Measurements from ENCODE around the gene CACNB2.
"Not testable (repeated sequence)": the region's sequence is repeated elsewhere in the genome, so short reads cannot be mapped to it uniquely, and the experiment has no call there.

Gene CACNB2

DNA sequence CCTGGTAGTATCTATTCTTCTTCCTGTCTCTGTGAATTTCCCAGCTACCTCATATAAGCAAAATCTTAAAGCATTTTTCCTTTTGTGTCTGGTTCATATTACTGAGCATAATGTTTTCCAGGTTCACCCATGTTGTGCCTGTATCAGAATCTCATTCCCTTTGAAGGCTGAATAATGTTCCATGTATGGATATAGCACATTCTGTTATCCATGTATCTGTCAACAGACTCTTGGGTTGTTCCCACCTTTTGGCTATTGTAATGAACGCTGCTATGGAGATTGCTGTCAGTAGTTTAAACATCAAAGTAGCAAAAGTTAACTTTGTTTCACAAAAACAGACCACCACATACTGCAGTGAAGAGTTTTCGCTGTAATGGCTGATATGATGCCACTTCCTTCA is 411.2 kb downstream of the CACNB2 start:
- DNase-seq (no peak), ATAC-seq (replicated peaks) (no peak)
- no peaks in the 10 kb centered on the region for H3K27me3 Mint-ChIP-seq
- H3K4me3 Mint-ChIP-seq, result no peak overlapping the region
- no peak overlapping the region for H3K27ac Mint-ChIP-seq
- H3K36me3 Mint-ChIP-seq, result peaks cover 15 to 26% of the 10 kb centered on the region in 2 donors
- H3K9me3 Mint-ChIP-seq, result no peaks in the 10 kb centered on the region
- no peaks in the 10 kb centered on the region for H3K4me1 Mint-ChIP-seq

- ATAC-seq (replicated peaks), result no peak
- no peak for DNase-seq
- Mint-ChIP-seq H3K27ac (no peak overlapping the region), H3K9me3 (no peaks in the 10 kb centered on the region), H3K27me3 (no peaks in the 10 kb centered on the region), H3K36me3 (peaks cover 5 to 8% of the 10 kb centered on the region in 2 donors), H3K4me3 (no peak overlapping the region), H3K4me1 (no peaks in the 10 kb centered on the region)
These were observed 414.3 kb downstream of the CACNB2 start for GRCh38 chr10:18554479-18554878.

GRCh38 chr10:18556522-18557147 is 416.4 kb downstream of the CACNB2 start:
- H3K4me3 Mint-ChIP-seq, result no peak overlapping the region
- no peaks in the 10 kb centered on the region for H3K4me1 Mint-ChIP-seq
- DNase-seq (no peak), ATAC-seq (replicated peaks) (no peak)
- no peaks in the 10 kb centered on the region for H3K36me3 Mint-ChIP-seq
- H3K27me3 Mint-ChIP-seq, result no peaks in the 10 kb centered on the region
- no peak overlapping the region for H3K27ac Mint-ChIP-seq
- H3K9me3 Mint-ChIP-seq, result no peaks in the 10 kb centered on the region

DNA sequence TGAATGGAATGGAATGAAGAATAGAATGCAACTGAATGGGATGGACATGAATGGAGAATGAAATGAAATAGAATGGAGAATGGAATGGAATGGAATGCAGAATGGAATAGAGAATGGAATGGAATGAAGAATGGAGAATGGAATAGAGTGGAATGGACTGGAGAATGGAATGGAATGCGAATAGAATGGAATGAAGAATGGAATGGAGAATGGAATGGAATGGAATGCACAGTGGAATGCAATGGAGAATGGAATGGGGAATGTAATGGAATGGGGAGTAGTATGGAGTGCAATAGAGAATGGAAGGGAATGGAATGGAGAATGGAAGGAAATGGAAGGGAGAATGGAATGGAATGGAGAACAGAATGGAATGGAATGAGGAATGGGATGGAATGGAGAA is 417.7 kb downstream of the CACNB2 start:
- Mint-ChIP-seq H3K27ac (no peak overlapping the region), H3K4me3 (no peak overlapping the region), H3K9me3 (no peaks in the 10 kb centered on the region), H3K36me3 (no peaks in the 10 kb centered on the region), H3K4me1 (no peaks in the 10 kb centered on the region), H3K27me3 (no peaks in the 10 kb centered on the region)
- DNase-seq (no peak), ATAC-seq (replicated peaks) (no peak)

DNA sequence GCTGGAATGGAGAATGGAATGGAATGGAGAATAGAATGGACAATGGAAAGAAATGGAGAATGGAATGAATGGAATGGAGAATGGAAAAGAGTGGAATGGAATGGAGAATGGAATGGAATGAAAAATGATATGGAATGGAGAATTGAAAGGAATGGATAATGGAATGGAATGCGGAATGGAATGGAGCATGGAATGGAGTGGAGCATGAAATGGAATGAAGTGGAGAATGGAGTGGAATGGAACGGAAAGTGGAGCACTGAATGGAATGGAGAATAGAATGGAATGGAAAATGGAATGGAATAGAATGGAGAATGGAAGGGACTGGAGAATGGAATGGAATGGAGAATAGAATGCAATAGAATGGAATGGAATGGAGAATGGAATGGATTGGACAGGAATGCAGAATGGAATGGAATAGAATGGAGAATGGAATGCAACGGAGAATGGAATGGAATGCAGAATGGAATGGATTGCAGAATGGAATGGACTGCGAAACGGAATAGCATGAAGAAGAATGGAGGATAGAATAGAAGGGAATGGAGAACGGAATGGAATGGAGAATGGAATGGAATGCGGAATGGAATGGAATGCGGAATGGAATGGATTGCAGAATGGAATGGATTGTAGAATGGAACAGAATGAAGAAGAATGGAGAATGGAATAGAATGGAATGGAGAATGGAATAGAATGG is 421.8 kb downstream of the CACNB2 start:
- no peak for DNase-seq
- H3K4me1 Mint-ChIP-seq, result no peaks in the 10 kb centered on the region
- no peaks in the 10 kb centered on the region for H3K9me3 Mint-ChIP-seq
- no peak for ATAC-seq (replicated peaks)
- no peaks in the 10 kb centered on the region for H3K36me3 Mint-ChIP-seq
- no peak overlapping the region for H3K27ac Mint-ChIP-seq
- H3K27me3 Mint-ChIP-seq, result no peaks in the 10 kb centered on the region
- H3K4me3 Mint-ChIP-seq, result no peak overlapping the region

DNA sequence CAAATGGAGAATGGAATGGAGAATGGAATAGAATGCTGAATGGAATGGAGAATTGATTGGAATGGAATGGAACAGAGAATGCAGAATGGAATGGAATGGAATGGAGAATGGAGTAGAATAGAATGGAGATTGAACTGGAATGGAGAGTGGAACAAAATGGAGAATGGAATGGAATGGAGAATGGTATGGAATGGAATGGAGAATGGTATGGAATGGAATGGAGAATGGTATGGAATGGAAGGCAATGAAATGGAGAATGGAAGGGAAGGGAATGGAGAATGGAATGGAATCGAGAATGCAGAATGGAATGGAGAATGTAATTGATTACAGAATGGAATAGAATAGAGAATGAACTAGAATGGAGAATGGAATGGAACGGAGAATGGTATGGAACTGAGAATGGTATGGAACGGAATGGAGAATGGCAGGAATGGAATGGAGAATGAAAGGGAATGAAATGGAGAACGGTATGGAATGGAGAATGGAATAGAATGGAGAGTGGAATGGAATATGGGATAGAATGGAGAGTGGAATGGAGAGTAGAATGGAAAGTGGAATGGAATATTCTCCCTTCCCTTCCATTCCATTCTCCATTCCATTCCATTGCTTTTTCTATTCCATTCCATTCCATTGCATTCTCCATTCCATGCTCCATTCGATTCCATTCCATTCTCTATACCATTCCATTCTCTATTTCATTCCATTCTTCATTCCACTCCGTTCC is 422.9 kb downstream of the CACNB2 start:
- no peaks in the 10 kb centered on the region for H3K36me3 Mint-ChIP-seq
- H3K27me3 Mint-ChIP-seq, result no peaks in the 10 kb centered on the region

DNA sequence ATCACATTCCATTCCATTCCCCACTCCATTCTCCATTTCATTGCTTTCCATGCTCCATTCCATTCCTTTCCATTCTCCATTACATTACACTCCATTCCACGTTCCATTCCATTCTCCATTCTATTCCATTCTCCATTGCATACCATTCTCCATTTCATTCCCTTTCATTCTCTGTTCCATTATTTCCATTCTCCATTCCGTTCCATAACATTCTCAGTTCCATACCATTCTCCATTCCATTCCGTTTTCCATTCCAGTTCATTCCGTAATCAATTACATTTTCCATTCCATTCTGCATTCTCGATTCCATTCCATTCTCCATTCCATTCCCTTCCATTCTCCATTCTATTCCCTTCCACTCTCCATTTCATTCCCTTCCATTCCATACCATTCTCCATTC is 424.8 kb downstream of the CACNB2 start:
- no peaks in the 10 kb centered on the region for H3K4me1 Mint-ChIP-seq
- no peak overlapping the region for H3K27ac Mint-ChIP-seq
- H3K9me3 Mint-ChIP-seq, result no peaks in the 10 kb centered on the region
- H3K27me3 Mint-ChIP-seq, result no peaks in the 10 kb centered on the region
- no peaks in the 10 kb centered on the region for H3K36me3 Mint-ChIP-seq
- H3K4me3 Mint-ChIP-seq, result no peak overlapping the region
- DNase-seq (no peak), ATAC-seq (replicated peaks) (no peak)

More for the DNA sequence above, 422.9 kb downstream of the CACNB2 start:
- Mint-ChIP-seq H3K4me3 (no peak overlapping the region), H3K4me1 (no peaks in the 10 kb centered on the region), H3K27ac (no peak overlapping the region), H3K9me3 (no peaks in the 10 kb centered on the region)
- ATAC-seq (replicated peaks), result no peak
- no peak for DNase-seq

DNA sequence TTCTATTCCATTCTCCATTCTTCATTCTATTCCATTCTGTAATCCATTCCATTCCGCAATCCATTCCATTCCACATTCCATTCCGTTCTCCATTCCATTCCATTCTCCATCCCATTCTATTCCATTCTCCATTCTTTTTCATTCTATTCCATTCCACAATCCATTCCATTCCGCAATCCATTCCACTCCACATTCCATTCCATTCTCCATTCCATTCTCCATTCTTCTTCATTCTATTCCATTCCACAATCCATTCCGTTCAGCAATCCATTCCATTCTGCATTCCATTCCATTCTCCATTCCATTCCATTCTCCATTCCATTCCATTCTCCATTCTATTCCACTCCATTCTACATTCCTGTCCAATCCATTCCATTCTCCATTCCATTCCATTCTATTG is 426.0 kb downstream of the CACNB2 start:
- DNase-seq (no peak), ATAC-seq (replicated peaks) (no peak)
- H3K36me3 Mint-ChIP-seq, result no peaks in the 10 kb centered on the region
- no peaks in the 10 kb centered on the region for H3K4me1 Mint-ChIP-seq
- no peaks in the 10 kb centered on the region for H3K27me3 Mint-ChIP-seq
- no peak overlapping the region for H3K27ac Mint-ChIP-seq
- no peak overlapping the region for H3K4me3 Mint-ChIP-seq
- H3K9me3 Mint-ChIP-seq, result no peaks in the 10 kb centered on the region

GRCh38 chr10:18567343-18567856 is 427.2 kb downstream of the CACNB2 start:
- H3K9me3 Mint-ChIP-seq, result no peaks in the 10 kb centered on the region
- ATAC-seq (replicated peaks) (no peak), DNase-seq (no peak)
- H3K4me1 Mint-ChIP-seq, result no peaks in the 10 kb centered on the region
- no peak overlapping the region for H3K4me3 Mint-ChIP-seq
- H3K27me3 Mint-ChIP-seq, result no peaks in the 10 kb centered on the region
- no peak overlapping the region for H3K27ac Mint-ChIP-seq
- no peaks in the 10 kb centered on the region for H3K36me3 Mint-ChIP-seq

DNA sequence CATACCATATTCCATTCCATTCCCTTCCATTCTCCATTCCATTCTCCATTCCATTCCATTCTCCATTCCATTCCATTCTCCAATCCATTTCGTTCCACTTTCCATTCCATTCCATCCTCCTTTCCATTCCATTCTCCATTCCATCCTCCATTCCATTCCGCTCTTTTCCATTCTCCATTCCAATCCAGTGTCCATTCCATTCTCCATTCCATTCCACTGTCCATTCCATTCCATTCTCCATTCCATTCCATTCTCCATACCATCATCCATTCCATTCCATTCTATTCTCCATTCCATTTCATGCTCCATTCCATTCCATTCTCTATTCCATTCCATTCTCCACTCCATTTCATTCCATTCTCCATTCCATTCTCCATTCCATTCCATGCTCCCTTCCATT is 430.2 kb downstream of the CACNB2 start:
- DNase-seq; H3K36me3 Mint-ChIP-seq; H3K27me3 Mint-ChIP-seq; H3K4me1 Mint-ChIP-seq; H3K4me3 Mint-ChIP-seq; ATAC-seq (replicated peaks); H3K27ac Mint-ChIP-seq; H3K9me3 Mint-ChIP-seq: not testable (repeated sequence)

GRCh38 chr10:18571076-18571475 is 430.9 kb downstream of the CACNB2 start:
- Mint-ChIP-seq H3K9me3 (peaks cover 0 to 1% of the 10 kb centered on the region in 2 donors), H3K36me3 (peaks cover 8 to 9% of the 10 kb centered on the region in 2 donors), H3K27ac (no peak overlapping the region), H3K27me3 (no peaks in the 10 kb centered on the region), H3K4me3 (no peak overlapping the region), H3K4me1 (no peaks in the 10 kb centered on the region)
- DNase-seq (no peak), ATAC-seq (replicated peaks) (no peak)

DNA sequence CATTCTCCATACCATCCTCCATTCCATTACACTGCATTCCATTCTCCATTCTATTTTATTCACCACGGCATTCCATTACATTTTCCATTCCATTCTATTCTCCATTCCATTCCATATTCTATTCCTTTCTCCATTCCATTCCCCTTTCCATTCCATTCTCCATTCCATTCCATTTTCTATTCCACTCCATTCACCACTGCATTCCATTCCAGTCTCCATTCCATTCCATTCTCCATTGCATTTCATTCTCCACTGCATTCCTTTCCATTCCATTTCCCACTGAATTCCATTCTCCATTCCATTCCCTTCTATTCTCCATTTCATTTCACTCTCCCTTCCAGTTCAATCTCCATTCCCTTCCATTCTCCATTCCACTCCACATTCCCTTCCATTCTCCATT is 431.6 kb downstream of the CACNB2 start:
- Mint-ChIP-seq H3K27ac (no peak overlapping the region), H3K4me3 (no peak overlapping the region), H3K9me3 (peaks cover 0 to 2% of the 10 kb centered on the region in 2 donors), H3K36me3 (peaks cover 10 to 14% of the 10 kb centered on the region in 2 donors), H3K4me1 (no peaks in the 10 kb centered on the region), H3K27me3 (no peaks in the 10 kb centered on the region)
- DNase-seq (no peak), ATAC-seq (replicated peaks) (no peak)

GRCh38 chr10:18572959-18573561 is 432.8 kb downstream of the CACNB2 start:
- Mint-ChIP-seq H3K27me3 (no peaks in the 10 kb centered on the region), H3K36me3 (peaks cover 20 to 25% of the 10 kb centered on the region in 2 donors), H3K4me3 (no peak overlapping the region), H3K9me3 (peaks cover 4 to 7% of the 10 kb centered on the region in 2 donors), H3K27ac (no peak overlapping the region), H3K4me1 (no peaks in the 10 kb centered on the region)
- DNase-seq (no peak), ATAC-seq (replicated peaks) (no peak)

DNA sequence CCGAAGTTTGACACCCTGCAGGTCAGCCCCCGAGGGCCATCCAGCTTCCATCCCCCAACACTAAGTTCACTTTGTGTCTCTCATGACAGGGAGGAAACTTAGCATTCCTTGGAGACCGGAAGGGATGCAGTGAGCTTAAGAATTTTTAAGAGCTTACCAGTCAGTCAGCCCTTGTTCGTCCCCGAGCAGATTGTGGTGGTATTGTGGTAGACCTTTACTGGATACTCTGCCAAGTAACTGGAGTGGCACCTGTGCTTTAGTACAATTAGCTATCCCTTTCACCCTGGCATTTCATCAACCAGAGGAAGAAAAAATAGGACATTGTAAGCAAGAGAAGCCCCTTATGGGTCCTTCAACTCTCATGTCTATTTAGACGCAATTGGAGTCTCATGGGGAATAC is 436.4 kb downstream of the CACNB2 start:
- no peaks in the 10 kb centered on the region for H3K4me1 Mint-ChIP-seq
- ATAC-seq (replicated peaks) (no peak), DNase-seq (no peak)
- H3K36me3 Mint-ChIP-seq, result peaks cover 48 to 56% of the 10 kb centered on the region in 2 donors
- H3K4me3 Mint-ChIP-seq, result no peak overlapping the region
- H3K9me3 Mint-ChIP-seq, result peaks cover 7 to 10% of the 10 kb centered on the region in 2 donors
- H3K27me3 Mint-ChIP-seq, result no peaks in the 10 kb centered on the region
- no peak overlapping the region for H3K27ac Mint-ChIP-seq

Measured in stimulated activated naive B cell treated with anti-CD40 and anti-IgM and Interleukin-4, amounts not matched to agents 10 μg/mL and 1 μg/mL and 100 μg/mL, for 72 hours (primary cell).